OCI-LY7 (cell line): ENCODE results near the gene CLEC4F. TPM values are rescaled to one million over a fixed set of nuclear protein-coding genes. Genes with fewer than 3 reads are reported as not detected.
A peak's percentile ranks its signal among the peaks of the same experiment; 100 is the strongest.

ENCODE experiments used
- BruUV-seq: library from RNA; stranded (reverse); fragments of 400-500 nt; replicated peaks from 2 replicates; lab custom pipeline; 2021; lab: Mats Ljungman, UMichigan
- CTCF ChIA-PET: fragments of 300-600 bp; sonication (Branson Sonifier 250); formaldehyde crosslinking; loops from one replicate; lab custom pipeline; 2022; ENCODE audit warnings: antibody characterized with exemption; ENCODE audit not compliant: unreplicated experiment; lab: Charles Lee
- POLR2A ChIA-PET: fragments of 300-600 bp; sonication (Branson Sonifier 250); formaldehyde crosslinking; loops from one replicate; lab custom pipeline; 2022; ENCODE audit warnings: antibody characterized with exemption; lab: Charles Lee
- DNase-seq: peaks from one replicate; pipeline ENCODE4 v3.0.0-alpha.2; 2015; ENCODE audit warnings: low spot score
- H2AFZ ChIP-seq: fragments of 200-600 bp; sonication (generic), shearing (Covaris generic); 2 replicates; pipeline ENCODE4 v1.6.1; 2014; ENCODE audit warnings: mild to moderate bottlenecking, antibody characterized with exemption, low read length, moderate library complexity
- H3K27ac ChIP-seq: fragments of 200-600 bp; sonication (generic); 2 replicates; pipeline ENCODE4 v1.5.1; 2014; ENCODE audit warnings: mixed run types, low read depth, mild to moderate bottlenecking, moderate library complexity, low read length, inconsistent platforms; ENCODE audit not compliant: poor library complexity, severe bottlenecking
- H3K36me3 ChIP-seq: fragments of 200-600 bp; sonication (generic); 2 replicates; pipeline ENCODE4 v1.6.1; 2014; ENCODE audit warnings: mild to moderate bottlenecking, antibody characterized with exemption, low read length, moderate library complexity, mixed read lengths; ENCODE audit not compliant: insufficient read depth
- H3K4me1 ChIP-seq: fragments of 200-600 bp; sonication (generic); 2 replicates; pipeline ENCODE4 v1.5.1; 2014; ENCODE audit warnings: mild to moderate bottlenecking, low read length; ENCODE audit not compliant: insufficient read depth, poor library complexity, severe bottlenecking
- H3K4me2 ChIP-seq: fragments of 200-600 bp; sonication (generic); 2 replicates; pipeline ENCODE4 v1.6.1; 2014; ENCODE audit warnings: mild to moderate bottlenecking, low read length
- H3K4me3 ChIP-seq: fragments of 200-600 bp; sonication (generic); 2 replicates; pipeline ENCODE4 v1.5.1; 2014; ENCODE audit warnings: mild to moderate bottlenecking, low read depth, low read length; ENCODE audit not compliant: poor library complexity, severe bottlenecking
- H3K79me2 ChIP-seq: fragments of 200-600 bp; sonication (generic); 2 replicates; pipeline ENCODE4 v1.6.1; 2016; ENCODE audit warnings: low read depth, mild to moderate bottlenecking, low read length, moderate library complexity, mixed read lengths; ENCODE audit not compliant: insufficient read depth
- H3K9me2 ChIP-seq: fragments of 200-600 bp; sonication (generic); 2 replicates; pipeline ENCODE4 v1.6.1; 2016; ENCODE audit warnings: mild to moderate bottlenecking, low read length, mixed read lengths; ENCODE audit not compliant: insufficient read depth
- H3K9me3 ChIP-seq: fragments of 200-600 bp; sonication (generic); 2 replicates; pipeline ENCODE4 v1.6.1; 2014; ENCODE audit warnings: mild to moderate bottlenecking, mixed run types, low read length, mixed read lengths
- H4K20me1 ChIP-seq: fragments of 200-600 bp; sonication (generic); 2 replicates; pipeline ENCODE4 v1.6.1; 2014; ENCODE audit warnings: mild to moderate bottlenecking, antibody characterized with exemption, low read length, moderate library complexity, mixed read lengths; ENCODE audit not compliant: insufficient read depth
- CTCF ChIP-seq: fragments of 200-600 bp; sonication (generic); conservative IDR thresholded peaks from 2 replicates; pipeline ENCODE4 v1.5.1; 2014; ENCODE audit warnings: mild to moderate bottlenecking, antibody characterized with exemption, low read length, moderate library complexity, mixed read lengths
- EZH2phosphoT487 ChIP-seq: fragments of 200-600 bp; sonication (generic); IDR thresholded peaks from 2 replicates; pipeline ENCODE4 v1.6.1; 2018; ENCODE audit warnings: low read depth, borderline replicate concordance, mild to moderate bottlenecking, mixed run types, antibody characterized with exemption, low read length, moderate library complexity, mixed read lengths
- intact Hi-C: fragments of 100-400 bp; cut with micrococcal nuclease; formaldehyde crosslinking; loops from one replicate; pipeline ENCODE4 v1.10.0; 2022; ENCODE audit not compliant: unreplicated experiment
- total RNA-seq, 2 experiments: library from RNA; depleted of rRNA in 1 of 2; stranded (reverse); fragments of >200 nt in 1 of 2; shearing (Covaris generic) in 1 of 2; gene quantifications; 2 replicates each; pipeline ENCODE4 v1.2.3, GENCODE V29; 2014 to 2022

The CLEC4F gene
- total RNA-seq, 2 experiments from 2014 or later, result not detected

GRCh38 chr2:70830366-70830765 is 10.0 kb upstream of the CLEC4F start:
- Histone ChIP-seq H3K9me2 (no peaks in the 10 kb centered on the region), H3K4me3 (no peak overlapping the region), H3K4me1 (no peaks in the 10 kb centered on the region), H3K9me3 (no peaks in the 10 kb centered on the region), H3K27ac (no peak overlapping the region), H2AFZ (no peak overlapping the region), H3K4me2 (no peak overlapping the region), H3K79me2 (no peaks in the 10 kb centered on the region), H3K36me3 (no peaks in the 10 kb centered on the region), H4K20me1 (no peaks in the 10 kb centered on the region)
- intact Hi-C loops, result no loop called here
- no TSS peak for BruUV-seq
- POLR2A ChIA-PET, result interaction anchor here (0.5 kb wide), 1 partner anchor 525 kb away, joined by 3 read pairs; no protein-coding TSS in a partner anchor
- CTCF ChIA-PET, result no interaction called here
- no peak for TF ChIP-seq CTCF
- TF ChIP-seq EZH2phosphoT487, result no peak
- no peak for DNase-seq

DNA sequence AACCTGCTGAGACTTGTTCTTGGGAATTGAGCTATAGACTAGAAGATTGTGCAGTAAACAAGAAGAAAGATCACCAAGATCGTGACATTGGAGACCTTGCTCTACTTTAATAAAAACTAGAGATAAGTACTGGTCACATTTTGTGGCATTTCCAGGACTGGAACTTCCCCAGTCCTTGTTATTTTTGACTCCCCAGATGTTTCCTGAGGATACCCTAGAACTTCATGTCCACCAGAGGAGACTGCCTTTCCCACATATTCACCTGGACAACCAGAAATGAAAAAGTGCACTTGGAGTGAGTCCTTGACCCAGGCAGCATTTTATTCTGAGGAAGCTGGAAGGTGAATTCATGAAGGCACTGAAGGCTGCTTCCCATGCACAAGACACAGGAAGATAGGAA is 9.5 kb upstream of the CLEC4F start:
- H3K79me2 ChIP-seq, result no peaks in the 10 kb centered on the region
- no peaks in the 10 kb centered on the region for H3K9me3 ChIP-seq
- no peaks in the 10 kb centered on the region for H3K36me3 ChIP-seq
- intact Hi-C loops, result no loop called here
- H4K20me1 ChIP-seq, result no peaks in the 10 kb centered on the region
- no peak overlapping the region for H2AFZ ChIP-seq
- POLR2A ChIA-PET, result interaction anchor here (0.5 kb wide), 1 partner anchor 524 kb away, joined by 3 read pairs; no protein-coding TSS in a partner anchor
- no TSS peak for BruUV-seq
- no peak for TF ChIP-seq CTCF
- TF ChIP-seq EZH2phosphoT487, result no peak
- DNase-seq, result no peak
- H3K4me3 ChIP-seq, result no peak overlapping the region
- no peak overlapping the region for H3K4me2 ChIP-seq
- H3K9me2 ChIP-seq, result no peaks in the 10 kb centered on the region
- no peaks in the 10 kb centered on the region for H3K4me1 ChIP-seq
- CTCF ChIA-PET, result no interaction called here
- no peak overlapping the region for H3K27ac ChIP-seq

GRCh38 chr2:70828914-70829824 is 8.8 kb upstream of the CLEC4F start:
- H3K27ac ChIP-seq, result no peak overlapping the region
- H3K4me1 ChIP-seq, result no peaks in the 10 kb centered on the region
- H3K4me3 ChIP-seq, result no peak overlapping the region
- H3K9me2 ChIP-seq, result no peaks in the 10 kb centered on the region
- H3K4me2 ChIP-seq, result no peak overlapping the region; the same call in 1 of the 2 replicates
- no peak overlapping the region for H2AFZ ChIP-seq
- H4K20me1 ChIP-seq, result no peaks in the 10 kb centered on the region
- H3K36me3 ChIP-seq, result no peaks in the 10 kb centered on the region
- H3K79me2 ChIP-seq, result no peaks in the 10 kb centered on the region
- BruUV-seq, result no TSS peak
- intact Hi-C loops, result no loop called here
- TF ChIP-seq CTCF (no peak), EZH2phosphoT487 (no peak)
- POLR2A ChIA-PET, result no interaction called here
- CTCF ChIA-PET, result no interaction called here
- DNase-seq, result peak; percentile 5
- H3K9me3 ChIP-seq, result no peaks in the 10 kb centered on the region
